SU-DHL-6 (cell line): Measurements from ENCODE around the gene GMEB2.

Experiments
- H2AFZ ChIP-seq: fragments of 200-600 bp; sonication (generic); 2 replicates; pipeline ENCODE4 v1.6.1; 2014; ENCODE audit warnings: low read depth, mild to moderate bottlenecking, moderate library complexity, mixed read lengths, antibody characterized with exemption, low read length; ENCODE audit not compliant: severe bottlenecking
- H3F3A ChIP-seq: fragments of 200-600 bp; shearing (Covaris generic); 2 replicates; pipeline ENCODE4 v1.6.0; 2016; ENCODE audit warnings: antibody characterized with exemption, mild to moderate bottlenecking; ENCODE audit not compliant: insufficient read depth
- H3K27ac ChIP-seq: fragments of 200-600 bp; sonication (generic); 2 replicates; pipeline ENCODE4 v1.5.1; 2016; ENCODE audit warnings: low read depth, mild to moderate bottlenecking, low read length, moderate library complexity, mixed read lengths
- H3K27me3 ChIP-seq: fragments of 200-600 bp; sonication (generic), shearing (Covaris generic); 2 replicates; pipeline ENCODE4 v1.6.0; 2014; ENCODE audit warnings: mild to moderate bottlenecking, low read length
- H3K36me3 ChIP-seq: fragments of 200-600 bp; sonication (generic); 2 replicates; pipeline ENCODE4 v1.6.1; 2014; ENCODE audit warnings: mild to moderate bottlenecking, low read length, mixed read lengths
- H3K4me2 ChIP-seq: fragments of 300-600, 200-600 bp; shearing (Covaris generic), sonication (generic); 2 replicates; pipeline ENCODE4 v1.6.0; 2014; ENCODE audit warnings: low read length, low read depth, mild to moderate bottlenecking; ENCODE audit not compliant: poor library complexity, severe bottlenecking
- H3K4me3 ChIP-seq: fragments of 200-600 bp; sonication (generic); 2 replicates; pipeline ENCODE4 v1.5.1; 2014; ENCODE audit warnings: antibody characterized with exemption, low read length, mild to moderate bottlenecking, mixed read lengths; ENCODE audit not compliant: insufficient read depth, poor library complexity, severe bottlenecking
- H3K79me2 ChIP-seq: fragments of 200-600 bp; sonication (generic); 2 replicates; pipeline ENCODE4 v1.6.1; 2014; ENCODE audit warnings: mild to moderate bottlenecking, low read length, moderate library complexity; ENCODE audit not compliant: insufficient read depth
- H3K9ac ChIP-seq: fragments of 200-600 bp; sonication (generic); 2 replicates; pipeline ENCODE4 v1.7.0; 2014; ENCODE audit warnings: mild to moderate bottlenecking, low read length
- H3K9me2 ChIP-seq: fragments of 200-600 bp; sonication (generic); replicated peaks from 2 replicates; pipeline ENCODE4 v1.6.1; 2014; ENCODE audit warnings: low read length; ENCODE audit not compliant: insufficient read depth
- H3K9me3 ChIP-seq: fragments of 200-600 bp; sonication (generic); 2 replicates; pipeline ENCODE4 v1.6.1; 2014; ENCODE audit warnings: low read length, mixed read lengths; ENCODE audit not compliant: insufficient read depth
- H4K20me1 ChIP-seq: fragments of 200-600 bp; sonication (generic); 2 replicates; pipeline ENCODE4 v1.6.1; 2014; ENCODE audit warnings: low read depth, mild to moderate bottlenecking, antibody characterized with exemption, low read length, moderate library complexity, mixed read lengths
- EZH2phosphoT487 ChIP-seq: fragments of 200-600 bp; sonication (generic), shearing (Covaris generic); conservative IDR thresholded peaks from 2 replicates; pipeline ENCODE4 v1.6.1; 2018; ENCODE audit warnings: mild to moderate bottlenecking, antibody characterized with exemption, low read length, moderate library complexity, mixed read lengths
- TF ChIP-seq, protein P1 (sequence below): fragments of 200-600 bp; sonication (generic); IDR thresholded peaks from one replicate; pipeline ENCODE4 v1.5.1; 2017; ENCODE audit warnings: antibody characterized with exemption, mild to moderate bottlenecking, low read length, moderate library complexity; ENCODE audit not compliant: insufficient read depth, poor library complexity, severe bottlenecking

GMEB2 gene

DNA sequence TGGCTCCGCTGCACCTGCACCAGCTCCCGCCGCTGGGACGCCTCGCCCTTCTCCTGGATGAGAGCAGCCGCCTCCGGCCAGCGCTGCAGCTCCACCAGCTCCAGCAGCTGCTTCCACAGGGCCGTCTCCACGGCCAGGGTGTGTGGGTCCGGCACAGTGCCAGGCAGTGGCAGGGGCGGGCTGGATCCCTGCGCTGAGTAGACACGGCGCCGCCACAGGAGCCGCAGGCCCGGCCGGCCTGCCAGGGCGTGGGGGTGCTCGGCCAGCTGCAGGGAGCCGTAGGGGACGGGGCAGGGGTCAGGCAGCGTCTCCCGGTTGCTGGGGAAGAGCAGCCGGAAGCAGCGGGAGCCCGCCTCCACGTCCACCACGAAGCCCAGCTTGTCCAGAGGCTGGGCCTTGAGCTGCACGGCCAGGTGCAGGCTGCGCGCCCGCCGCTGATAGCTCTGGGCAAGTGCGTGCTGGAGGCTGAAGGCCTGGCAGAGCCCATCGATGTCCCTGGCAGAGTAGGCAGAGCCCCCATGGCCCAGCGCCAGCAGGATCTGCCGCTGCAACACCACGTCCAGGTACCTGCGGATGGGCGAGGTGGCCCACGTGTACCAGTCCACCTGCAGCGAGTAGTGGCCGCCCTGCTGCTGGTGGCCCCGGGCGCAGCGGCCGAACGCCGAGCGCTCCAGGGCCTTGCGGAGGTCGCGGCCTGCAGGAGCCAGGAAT is 63.5 kb downstream of the GMEB2 start:
- H3K4me3 ChIP-seq, result no peak overlapping the region
- H3K36me3 ChIP-seq, result no peaks in the 10 kb centered on the region
- H3K9ac ChIP-seq, result no peak overlapping the region
- H4K20me1 ChIP-seq, result no peaks in the 10 kb centered on the region
- H3K9me3 ChIP-seq, result no peaks in the 10 kb centered on the region
- H3F3A ChIP-seq, result no peaks in the 10 kb centered on the region
- H3K79me2 ChIP-seq, result no peaks in the 10 kb centered on the region
- no peak overlapping the region for H3K4me2 ChIP-seq
- H3K9me2 ChIP-seq, result no peaks in the 10 kb centered on the region
- H3K27ac ChIP-seq, result no peak overlapping the region
- H3K27me3 ChIP-seq, result no peaks in the 10 kb centered on the region
- no peak for TF ChIP-seq EZH2phosphoT487
- TF ChIP-seq, protein P1, sequence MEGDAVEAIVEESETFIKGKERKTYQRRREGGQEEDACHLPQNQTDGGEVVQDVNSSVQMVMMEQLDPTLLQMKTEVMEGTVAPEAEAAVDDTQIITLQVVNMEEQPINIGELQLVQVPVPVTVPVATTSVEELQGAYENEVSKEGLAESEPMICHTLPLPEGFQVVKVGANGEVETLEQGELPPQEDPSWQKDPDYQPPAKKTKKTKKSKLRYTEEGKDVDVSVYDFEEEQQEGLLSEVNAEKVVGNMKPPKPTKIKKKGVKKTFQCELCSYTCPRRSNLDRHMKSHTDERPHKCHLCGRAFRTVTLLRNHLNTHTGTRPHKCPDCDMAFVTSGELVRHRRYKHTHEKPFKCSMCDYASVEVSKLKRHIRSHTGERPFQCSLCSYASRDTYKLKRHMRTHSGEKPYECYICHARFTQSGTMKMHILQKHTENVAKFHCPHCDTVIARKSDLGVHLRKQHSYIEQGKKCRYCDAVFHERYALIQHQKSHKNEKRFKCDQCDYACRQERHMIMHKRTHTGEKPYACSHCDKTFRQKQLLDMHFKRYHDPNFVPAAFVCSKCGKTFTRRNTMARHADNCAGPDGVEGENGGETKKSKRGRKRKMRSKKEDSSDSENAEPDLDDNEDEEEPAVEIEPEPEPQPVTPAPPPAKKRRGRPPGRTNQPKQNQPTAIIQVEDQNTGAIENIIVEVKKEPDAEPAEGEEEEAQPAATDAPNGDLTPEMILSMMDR, result no peak
- H2AFZ ChIP-seq, result no peak overlapping the region

DNA sequence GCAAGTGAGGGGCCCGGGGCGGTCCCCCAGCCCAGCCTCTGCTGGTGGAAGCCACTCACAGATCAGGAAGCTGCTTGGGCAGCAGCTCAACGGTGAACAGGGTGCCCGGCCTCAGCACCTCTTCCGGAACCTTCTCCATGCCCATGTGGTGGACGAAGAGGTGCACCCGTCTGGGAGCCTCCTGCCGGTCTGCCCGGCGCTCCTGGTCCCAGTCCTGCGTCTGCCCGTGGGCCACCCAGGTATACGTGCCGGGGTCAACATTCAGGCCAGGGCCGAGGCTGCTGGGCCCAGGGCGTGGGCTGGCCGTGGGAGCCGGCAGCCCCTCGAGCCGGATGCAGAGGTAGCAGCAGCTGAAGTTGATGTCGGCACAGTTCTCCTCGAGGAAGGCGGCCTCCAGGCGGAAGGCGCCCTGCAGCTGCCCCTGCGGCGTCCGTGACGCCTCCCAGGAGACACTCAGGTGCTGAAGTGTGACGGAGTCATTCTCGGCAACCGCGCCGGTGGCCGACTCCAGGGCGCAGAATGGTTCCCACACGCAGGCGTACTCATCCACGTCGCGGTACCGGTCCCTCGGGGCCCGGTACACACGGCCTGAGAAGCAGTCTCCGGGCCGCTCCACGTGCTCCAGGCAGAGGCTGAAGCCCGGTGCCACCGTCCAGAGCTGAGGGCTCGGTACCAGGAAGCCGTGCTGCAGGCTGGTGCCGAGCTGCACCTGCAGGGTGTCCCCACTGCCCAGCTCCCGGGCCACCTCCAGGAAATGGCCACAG is 64.3 kb downstream of the GMEB2 start:
- H3K9me3 ChIP-seq, result no peaks in the 10 kb centered on the region
- H2AFZ ChIP-seq, result no peak overlapping the region

DNA sequence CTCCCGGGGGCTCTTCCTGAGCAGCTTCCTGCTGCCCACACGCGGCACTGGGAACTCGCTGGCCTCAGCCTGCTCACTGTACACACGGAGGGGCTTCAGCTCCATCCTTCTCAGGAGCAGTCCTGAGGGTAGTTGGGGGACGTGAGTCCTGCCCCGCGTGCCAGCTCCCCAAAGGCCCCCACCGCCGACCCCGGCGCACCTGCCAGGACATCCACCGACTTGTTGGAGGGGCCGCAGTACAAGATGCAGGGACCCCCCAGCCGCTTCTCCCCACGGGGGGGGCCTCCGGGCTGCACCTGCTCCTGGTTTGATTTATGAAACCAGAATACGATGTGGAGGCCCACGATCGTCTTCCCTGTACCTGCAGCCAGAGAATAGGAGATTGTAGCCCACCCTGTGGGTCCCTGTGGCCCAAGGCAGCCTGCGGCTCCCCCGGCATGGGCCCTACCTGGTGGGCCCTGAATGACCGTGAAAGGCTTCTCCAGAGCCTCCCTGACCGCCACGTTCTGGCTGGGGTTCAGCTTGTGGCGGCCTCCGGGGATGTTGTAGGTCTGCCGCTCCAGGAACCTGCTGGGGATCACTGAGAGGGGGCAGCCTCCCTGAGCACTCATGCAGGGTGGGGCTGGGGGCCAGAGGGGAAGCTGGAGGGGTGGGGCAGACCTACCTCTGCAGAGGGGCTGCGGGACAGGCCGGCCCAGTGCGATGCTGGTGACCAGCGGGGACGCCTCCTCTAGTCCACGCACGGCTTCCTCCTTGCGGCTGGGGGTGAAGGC is 65.1 kb downstream of the GMEB2 start:
- Histone ChIP-seq H3K9me3 (no peaks in the 10 kb centered on the region), H3K27ac (no peak overlapping the region), H3F3A (no peaks in the 10 kb centered on the region), H3K27me3 (no peaks in the 10 kb centered on the region), H4K20me1 (no peaks in the 10 kb centered on the region), H3K4me2 (no peak overlapping the region), H3K9me2 (no peaks in the 10 kb centered on the region), H3K79me2 (no peaks in the 10 kb centered on the region), H2AFZ (no peak overlapping the region), H3K36me3 (no peaks in the 10 kb centered on the region), H3K4me3 (no peak overlapping the region), H3K9ac (no peak overlapping the region)
- TF ChIP-seq EZH2phosphoT487, result no peak
- TF ChIP-seq, protein P1, result no peak

More for the DNA sequence above, 64.3 kb downstream of the GMEB2 start:
- Histone ChIP-seq H3K27me3 (no peaks in the 10 kb centered on the region), H3F3A (no peaks in the 10 kb centered on the region), H3K27ac (no peak overlapping the region), H4K20me1 (no peaks in the 10 kb centered on the region), H3K4me3 (no peak overlapping the region), H3K9me2 (no peaks in the 10 kb centered on the region), H3K9ac (no peak overlapping the region), H3K79me2 (no peaks in the 10 kb centered on the region), H3K36me3 (no peaks in the 10 kb centered on the region), H3K4me2 (no peak overlapping the region)
- TF ChIP-seq, protein P1, result no peak
- TF ChIP-seq EZH2phosphoT487, result no peak
